Measurements from ENCODE around the gene COPG2.
A peak's percentile ranks its signal among the peaks of the same experiment; 100 is the strongest.
"Not testable (repeated sequence)": the region's sequence is repeated elsewhere in the genome, so short reads cannot be mapped to it uniquely, and the experiment has no call there.

Gene COPG2

GRCh38 chr7:130649004-130649790 lies 19.4 kb downstream of the COPG2 start:
- DNase-seq (ENCODE audit: low spot score), result no peak

DNA sequence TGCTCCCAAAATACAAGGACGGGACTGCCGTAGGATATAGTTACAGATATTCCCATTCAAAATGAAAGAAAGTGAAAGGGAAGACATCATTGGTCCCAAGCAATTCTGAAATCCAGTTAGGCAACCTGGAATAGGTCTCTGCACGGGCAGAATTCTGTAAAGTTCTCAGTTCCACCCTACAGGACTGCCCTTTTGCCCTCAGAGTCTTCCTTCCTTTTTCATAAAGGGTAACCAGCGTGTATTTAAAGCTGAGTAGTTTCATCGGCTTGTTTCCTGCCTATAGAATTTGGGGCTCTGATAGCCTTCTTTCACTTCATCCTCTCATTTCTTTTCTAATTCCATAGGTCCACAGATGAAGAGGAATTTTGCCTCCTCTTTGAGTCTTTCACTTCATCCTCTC lies 20.0 kb downstream of the COPG2 start:
- no peak for DNase-seq (ENCODE audit: low spot score)

DNA sequence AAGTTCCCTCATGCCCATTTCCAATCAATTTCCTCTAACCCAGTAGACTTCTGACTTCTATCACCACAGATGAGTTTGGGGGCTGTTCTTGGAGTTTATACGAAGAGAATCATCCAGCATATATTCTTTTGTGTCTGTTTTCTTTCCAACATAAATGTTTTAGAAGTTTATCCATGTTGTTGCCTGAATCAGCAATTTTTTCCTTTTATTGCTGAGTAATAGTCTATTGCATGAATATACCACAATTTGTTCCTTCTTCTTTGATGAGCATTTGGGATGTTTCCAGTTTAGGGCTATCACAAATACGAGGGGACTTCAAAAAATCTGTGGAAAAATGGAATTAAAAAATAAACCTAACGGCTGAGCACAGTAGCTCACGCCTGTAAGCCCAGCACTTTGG lies 26.2 kb downstream of the COPG2 start:
- no peak for DNase-seq (ENCODE audit: low spot score)

DNA sequence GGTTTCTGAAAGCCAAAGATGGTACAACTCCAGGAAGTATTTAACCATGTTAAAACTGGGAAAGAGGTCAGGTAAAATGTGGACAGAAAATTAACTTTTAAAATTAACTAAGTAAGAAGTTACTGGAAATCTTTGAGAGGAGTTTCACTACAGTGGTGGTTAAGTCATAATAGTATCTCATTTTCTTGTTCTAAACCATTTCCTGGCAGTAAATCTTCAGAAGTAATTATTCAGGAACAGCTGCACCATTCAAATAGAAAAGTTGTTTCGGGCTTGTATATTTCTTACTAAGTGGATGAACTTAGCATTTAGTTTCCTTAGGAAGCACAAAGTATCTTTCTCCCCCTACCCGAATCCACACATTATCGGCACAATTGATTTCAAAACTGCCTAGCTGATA lies 27.1 kb downstream of the COPG2 start:
- no peak for DNase-seq (ENCODE audit: low spot score)

DNA sequence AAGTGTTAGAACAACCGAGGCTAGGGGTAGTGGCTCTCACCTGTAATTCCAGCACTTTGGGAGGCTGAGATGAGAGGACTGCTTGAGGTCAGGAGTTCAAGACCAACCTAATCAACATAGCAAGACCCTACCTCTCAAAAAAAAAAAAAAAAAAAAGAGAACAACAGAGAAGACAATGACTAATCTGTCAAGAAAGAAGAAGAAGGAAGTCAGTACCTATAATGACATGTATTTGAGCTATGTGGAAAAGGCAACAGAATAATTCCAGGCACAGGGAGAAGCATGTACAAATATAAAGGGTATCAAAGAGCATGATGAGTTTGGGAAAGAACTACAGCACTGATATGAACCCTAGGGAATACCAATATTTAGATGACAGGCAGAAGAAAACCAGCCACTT lies 27.5 kb downstream of the COPG2 start:
- no peak for DNase-seq (ENCODE audit: low spot score)

DNA sequence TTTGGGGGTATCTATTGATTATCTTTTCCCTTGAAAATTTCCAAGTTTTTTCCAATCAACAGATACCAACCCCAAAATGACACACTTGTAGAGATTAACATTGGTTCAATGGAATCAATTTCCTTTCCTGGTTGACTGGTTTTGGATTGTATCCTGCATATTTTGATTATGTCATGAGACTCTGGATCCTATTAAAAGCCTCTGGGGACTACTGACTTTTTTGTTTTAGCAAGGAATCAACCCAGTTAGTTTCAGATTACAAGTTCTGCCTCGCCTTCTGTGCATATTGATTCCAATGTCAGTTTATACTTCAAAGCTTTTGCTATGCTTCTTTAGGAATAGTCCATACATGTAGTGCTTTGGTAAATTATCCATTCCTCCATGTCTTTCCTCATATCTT lies 29.2 kb downstream of the COPG2 start:
- no peak for DNase-seq (ENCODE audit: low spot score)

- no peak for DNase-seq (ENCODE audit: low spot score)
These were observed 36.4 kb downstream of the COPG2 start for GRCh38 chr7:130632111-130632510.

GRCh38 chr7:130628901-130629300 lies 39.6 kb downstream of the COPG2 start:
- DNase-seq (ENCODE audit: low spot score), result no peak

DNA sequence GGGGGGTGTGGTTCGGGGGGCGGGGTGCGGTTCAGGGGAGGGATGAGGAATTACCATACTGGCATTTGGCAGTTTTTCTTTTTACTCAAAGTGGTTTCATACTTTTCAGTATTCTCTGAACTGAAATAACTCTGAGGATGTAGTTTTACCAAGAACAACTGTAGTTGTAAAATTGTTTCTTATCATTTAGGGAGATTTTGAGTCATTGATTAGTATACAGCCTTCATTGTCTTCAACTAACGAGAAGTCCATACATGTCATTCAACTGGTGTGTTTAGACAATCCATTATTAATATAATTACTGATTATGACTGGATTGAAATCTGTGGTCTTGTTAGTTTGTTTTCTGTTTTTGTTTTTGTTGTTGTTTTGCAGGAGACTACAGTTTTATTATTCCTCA lies 40.8 kb downstream of the COPG2 start:
- DNase-seq (ENCODE audit: low spot score), result no peak

DNA sequence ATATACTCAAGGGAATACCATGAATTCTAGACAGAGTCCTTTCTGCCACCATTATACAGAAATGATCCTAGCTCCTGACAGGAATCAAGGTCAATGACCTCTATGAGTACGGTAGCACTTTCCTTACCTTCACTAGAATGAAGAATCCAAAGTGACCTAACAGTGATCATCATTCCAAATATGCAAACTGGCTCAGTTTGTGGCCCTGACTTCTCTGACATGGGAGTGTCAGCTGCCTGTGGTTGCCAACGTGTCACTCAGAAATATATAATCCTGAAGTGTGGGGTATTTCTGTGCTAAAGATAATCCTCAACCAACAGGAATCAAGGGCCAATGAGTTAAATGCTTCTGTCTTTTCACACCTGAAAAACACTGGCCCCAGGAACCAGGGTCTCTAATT lies 45.7 kb downstream of the COPG2 start:
- no peak for DNase-seq (ENCODE audit: low spot score)

DNA sequence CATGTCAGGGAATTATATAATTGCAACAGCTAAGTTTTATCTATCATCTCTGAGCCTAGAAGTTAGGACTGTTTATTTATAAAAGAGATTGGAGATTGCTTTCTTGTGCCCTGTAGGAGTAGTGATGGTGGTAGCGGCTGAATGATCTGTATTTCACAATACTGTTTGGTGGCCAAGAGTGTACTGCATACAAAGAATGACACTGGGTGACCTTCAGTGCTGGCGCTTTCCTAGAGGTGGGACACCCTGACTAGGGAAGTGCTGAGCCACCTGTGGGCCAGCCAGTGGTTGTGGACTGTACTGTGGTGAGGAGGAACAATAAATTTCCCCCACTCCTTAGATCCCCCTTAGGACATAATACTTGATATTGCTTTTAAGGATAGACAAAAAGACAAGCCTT lies 53.0 kb downstream of the COPG2 start:
- no peak for DNase-seq (ENCODE audit: low spot score)

GRCh38 chr7:130614449-130614848 lies 54.1 kb downstream of the COPG2 start:
- DNase-seq (ENCODE audit: low spot score), result no peak

DNA sequence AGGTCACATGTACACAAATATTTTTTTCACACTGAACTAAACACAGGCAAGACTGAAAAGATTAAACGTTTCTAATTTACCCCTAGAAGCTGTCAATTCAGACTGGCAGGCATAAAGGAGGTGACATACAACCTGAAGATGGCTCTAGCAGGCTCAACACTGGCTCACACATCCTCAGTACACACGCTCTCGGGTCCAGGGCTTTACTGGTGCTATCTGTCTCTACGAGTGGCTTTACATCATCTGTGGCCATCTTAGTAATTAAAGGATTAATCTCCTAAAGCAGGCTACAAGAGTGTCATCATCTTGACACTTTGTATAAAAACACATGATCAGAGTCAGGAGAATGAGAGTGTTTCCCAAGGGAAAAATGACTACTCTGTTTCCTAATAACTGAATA lies 57.3 kb downstream of the COPG2 start:
- DNase-seq (ENCODE audit: low spot score), result no peak

GRCh38 chr7:130607066-130607465 lies 61.5 kb downstream of the COPG2 start:
- not testable (repeated sequence) for DNase-seq (ENCODE audit: low spot score)

DNA sequence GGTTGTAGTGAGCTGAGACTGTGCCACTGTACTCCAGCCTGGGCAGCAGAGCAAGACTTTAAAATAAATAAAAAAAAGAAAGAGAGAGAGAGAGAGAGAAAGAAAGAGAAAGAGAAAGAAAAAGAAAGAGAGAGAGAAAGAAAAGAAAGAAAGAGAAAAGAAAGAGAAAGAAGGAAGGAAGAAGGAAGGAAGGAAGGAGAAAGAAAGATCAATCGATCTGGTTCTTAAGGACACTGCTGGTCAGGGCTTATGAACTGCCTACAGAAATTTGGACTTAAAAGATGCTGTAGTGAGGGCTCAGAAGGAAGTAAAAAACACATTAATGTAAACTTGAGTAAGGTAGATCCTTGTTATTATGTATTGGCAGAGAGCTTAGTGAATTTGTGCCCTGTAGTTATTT lies 62.4 kb downstream of the COPG2 start:
- no peak for DNase-seq (ENCODE audit: low spot score)

DNA sequence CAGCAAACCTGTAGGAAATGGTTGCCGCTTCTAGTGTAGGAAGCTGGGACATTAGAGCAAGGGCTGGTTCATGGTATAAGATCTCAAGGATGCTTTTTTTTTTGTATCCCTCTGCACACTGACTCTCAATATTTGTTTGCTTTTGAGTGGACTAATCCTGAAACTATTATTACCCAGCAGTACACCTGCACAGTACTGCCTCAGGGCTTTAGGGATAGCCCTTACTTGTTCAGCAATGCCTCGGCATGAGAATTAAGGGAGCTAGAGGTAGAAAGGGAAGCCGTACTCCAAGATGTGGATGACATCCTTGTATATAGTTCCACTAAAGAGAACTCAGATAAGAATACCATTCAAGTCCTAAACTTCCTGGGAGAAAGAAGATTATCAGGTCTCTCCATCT lies 70.5 kb downstream of the COPG2 start:
- no peak for DNase-seq (ENCODE audit: low spot score)

GRCh38 chr7:130595986-130596385 lies 72.6 kb downstream of the COPG2 start:
- no peak for DNase-seq (ENCODE audit: low spot score)

GRCh38 chr7:130593033-130593432 lies 75.5 kb downstream of the COPG2 start:
- DNase-seq (ENCODE audit: low spot score), result no peak

DNA sequence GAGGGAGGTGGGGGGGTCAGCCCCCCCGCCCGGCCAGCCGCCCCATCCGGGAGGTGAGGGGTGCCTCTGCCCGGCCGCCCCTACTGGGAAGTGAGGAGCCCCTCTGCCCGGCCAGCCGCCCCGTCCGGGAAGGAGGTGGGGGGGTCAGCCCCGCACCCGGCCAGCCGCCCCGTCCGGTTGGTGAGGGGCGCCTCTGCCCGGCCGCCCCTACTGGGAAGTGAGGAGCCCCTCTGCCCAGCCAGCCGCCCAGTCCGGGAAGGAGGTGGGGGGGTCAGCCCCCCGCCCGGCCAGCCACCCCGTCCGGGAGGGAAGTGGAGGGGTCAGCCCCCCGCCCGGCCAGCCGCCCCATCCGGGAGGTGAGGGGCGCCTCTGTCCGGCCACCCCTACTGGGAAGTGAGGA lies 77.1 kb downstream of the COPG2 start:
- DNase-seq (ENCODE audit: low spot score), result not testable (repeated sequence)

- not testable (repeated sequence) for DNase-seq (ENCODE audit: low spot score)
These were observed 82.6 kb downstream of the COPG2 start for GRCh38 chr7:130585932-130586331.

GRCh38 chr7:130575110-130575509 lies 93.4 kb downstream of the COPG2 start:
- not testable (repeated sequence) for DNase-seq (ENCODE audit: low spot score)

DNA sequence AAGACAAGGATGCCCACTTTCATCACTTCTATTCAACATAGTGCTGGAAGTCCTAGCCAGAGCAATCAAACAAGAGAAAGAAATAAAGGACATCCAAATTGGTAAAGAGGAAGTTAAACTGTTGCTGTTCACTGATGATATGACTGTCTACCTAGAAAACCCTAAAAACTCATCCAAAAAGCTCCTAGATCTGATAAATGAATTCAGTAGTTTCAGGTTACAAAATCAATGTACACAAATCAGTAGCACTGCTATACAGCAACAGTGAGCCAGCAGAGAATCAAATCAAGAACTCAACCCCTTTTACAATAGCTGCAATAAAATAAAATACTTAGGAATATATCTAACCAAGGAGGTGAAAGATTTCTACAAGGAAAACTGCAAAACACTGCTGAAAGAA lies 98.4 kb downstream of the COPG2 start:
- not testable (repeated sequence) for DNase-seq (ENCODE audit: low spot score)

DNA sequence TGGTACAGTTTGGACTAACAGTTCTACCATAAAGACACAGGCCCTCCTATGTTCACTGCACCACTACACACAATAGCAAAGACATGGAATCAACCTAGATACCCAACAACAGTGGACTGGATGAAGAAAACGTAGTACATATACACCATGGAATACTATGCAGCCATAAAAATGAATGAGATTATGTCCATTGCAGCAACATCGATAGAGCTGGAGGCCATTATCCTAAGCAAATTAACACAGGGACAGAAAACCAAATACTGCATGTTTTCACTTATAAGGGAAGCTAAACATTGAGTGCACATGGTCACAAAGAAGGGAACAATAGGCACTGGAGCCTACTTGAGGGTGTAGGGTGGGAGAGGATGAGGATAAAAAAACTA lies 101.7 kb downstream of the COPG2 start:
- no peak for DNase-seq (ENCODE audit: low spot score)

GRCh38 chr7:130566168-130566897 lies 102.2 kb downstream of the COPG2 start:
- DNase-seq (ENCODE audit: low spot score), result peak; percentile 5
